ENCODE results near the gene ZDHHC9.

The ZDHHC9 gene

GRCh38 chrX:129843209-129843458 lies 552 bp downstream of the ZDHHC9 start:
- TF ChIP-seq CTCF (IDR thresholded peaks at IDR 0.05): no peak

GRCh38 chrX:129842510-129843208 lies 1.0 kb downstream of the ZDHHC9 start:
- no peak for TF ChIP-seq CTCF (IDR thresholded peaks at IDR 0.05)

- no peak for TF ChIP-seq CTCF (IDR thresholded peaks at IDR 0.05)
Observed at GRCh38 chrX:129840344-129840743, 3.3 kb downstream of the ZDHHC9 start.

DNA sequence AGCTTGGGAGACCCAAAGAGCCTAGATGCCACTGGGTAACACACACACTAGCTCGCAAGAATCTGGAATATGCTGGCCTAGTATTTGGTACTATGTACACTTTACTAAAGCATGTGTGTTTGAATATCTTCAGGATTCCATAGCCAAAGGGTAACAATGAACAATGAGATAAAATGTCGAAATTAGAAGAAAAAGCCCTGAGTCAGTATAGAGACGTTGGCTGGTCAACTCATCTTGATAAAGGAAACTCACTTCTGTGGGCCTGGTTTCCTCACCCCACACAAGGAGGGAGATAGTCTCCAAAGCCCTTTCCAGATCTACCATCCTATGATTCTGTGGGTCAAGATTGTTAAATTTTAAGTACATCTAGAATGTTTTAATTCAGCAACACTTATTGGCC lies 6.9 kb downstream of the ZDHHC9 start:
- no peak for TF ChIP-seq CTCF (IDR thresholded peaks at IDR 0.05)

GRCh38 chrX:129833153-129833990 lies 10.3 kb downstream of the ZDHHC9 start:
- TF ChIP-seq CTCF (IDR thresholded peaks at IDR 0.05): no peak

- TF ChIP-seq CTCF (IDR thresholded peaks at IDR 0.05): no peak
Observed at GRCh38 chrX:129831091-129831885, 12.4 kb downstream of the ZDHHC9 start.

DNA sequence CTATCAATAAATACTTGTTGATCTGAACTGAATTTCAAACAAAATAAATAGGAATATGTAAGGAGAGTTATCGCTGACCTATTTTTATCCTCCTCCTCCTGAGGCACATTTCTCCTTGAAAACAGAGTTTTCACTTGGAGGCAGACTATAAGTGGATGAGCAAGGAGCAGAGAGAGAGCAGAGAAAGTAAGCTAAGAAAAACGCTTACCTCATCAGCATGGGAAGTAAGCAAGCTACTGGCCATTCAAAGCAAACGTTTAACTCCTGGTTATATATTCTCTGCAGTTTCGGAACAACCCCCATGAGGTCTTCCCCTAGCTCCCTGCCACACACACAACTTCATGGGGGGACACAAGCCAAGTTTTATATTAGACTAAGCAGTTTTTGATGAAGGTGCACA lies 13.2 kb downstream of the ZDHHC9 start:
- no peak for TF ChIP-seq CTCF (IDR thresholded peaks at IDR 0.05)

Data from LNCAP (cell line).